ENCODE data around the gene UBA7.
A peak's percentile ranks its signal among the peaks of the same experiment; 100 is the strongest.
"Not testable (repeated sequence)": the region's sequence is repeated elsewhere in the genome, so short reads cannot be mapped to it uniquely, and the experiment has no call there.

The UBA7 gene, protein sequence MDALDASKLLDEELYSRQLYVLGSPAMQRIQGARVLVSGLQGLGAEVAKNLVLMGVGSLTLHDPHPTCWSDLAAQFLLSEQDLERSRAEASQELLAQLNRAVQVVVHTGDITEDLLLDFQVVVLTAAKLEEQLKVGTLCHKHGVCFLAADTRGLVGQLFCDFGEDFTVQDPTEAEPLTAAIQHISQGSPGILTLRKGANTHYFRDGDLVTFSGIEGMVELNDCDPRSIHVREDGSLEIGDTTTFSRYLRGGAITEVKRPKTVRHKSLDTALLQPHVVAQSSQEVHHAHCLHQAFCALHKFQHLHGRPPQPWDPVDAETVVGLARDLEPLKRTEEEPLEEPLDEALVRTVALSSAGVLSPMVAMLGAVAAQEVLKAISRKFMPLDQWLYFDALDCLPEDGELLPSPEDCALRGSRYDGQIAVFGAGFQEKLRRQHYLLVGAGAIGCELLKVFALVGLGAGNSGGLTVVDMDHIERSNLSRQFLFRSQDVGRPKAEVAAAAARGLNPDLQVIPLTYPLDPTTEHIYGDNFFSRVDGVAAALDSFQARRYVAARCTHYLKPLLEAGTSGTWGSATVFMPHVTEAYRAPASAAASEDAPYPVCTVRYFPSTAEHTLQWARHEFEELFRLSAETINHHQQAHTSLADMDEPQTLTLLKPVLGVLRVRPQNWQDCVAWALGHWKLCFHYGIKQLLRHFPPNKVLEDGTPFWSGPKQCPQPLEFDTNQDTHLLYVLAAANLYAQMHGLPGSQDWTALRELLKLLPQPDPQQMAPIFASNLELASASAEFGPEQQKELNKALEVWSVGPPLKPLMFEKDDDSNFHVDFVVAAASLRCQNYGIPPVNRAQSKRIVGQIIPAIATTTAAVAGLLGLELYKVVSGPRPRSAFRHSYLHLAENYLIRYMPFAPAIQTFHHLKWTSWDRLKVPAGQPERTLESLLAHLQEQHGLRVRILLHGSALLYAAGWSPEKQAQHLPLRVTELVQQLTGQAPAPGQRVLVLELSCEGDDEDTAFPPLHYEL

DNA sequence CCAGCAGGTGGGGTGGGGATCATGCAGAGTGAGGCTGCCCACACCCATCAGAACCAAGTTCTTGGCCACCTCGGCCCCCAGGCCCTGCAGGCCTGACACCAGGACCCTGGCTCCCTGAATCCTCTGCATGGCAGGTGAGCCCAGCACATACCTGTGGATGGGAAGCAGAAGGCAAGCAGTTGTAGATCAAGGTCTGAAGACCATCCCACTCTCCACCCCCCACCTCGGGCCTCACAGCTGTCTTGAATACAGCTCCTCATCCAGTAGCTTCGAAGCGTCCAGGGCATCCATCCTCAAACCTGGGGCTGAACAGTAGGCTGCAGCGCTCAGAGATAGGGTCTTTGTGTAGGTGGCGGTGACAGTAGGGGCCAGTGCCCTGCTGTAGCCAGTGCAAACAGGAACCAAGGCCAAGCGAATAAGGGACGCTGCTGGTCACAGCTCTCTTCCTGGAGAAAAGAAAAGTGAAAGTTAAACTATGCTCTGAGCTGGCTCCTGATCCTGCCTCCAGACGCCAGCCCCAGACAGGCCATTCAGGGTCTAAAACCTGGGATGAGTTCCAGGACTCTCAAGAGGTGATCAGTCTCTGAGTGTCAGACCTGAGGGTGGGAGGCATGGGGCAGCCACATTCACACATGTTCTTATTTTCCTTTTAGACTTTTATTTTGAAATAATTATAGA is at the start of gene UBA7:
TSS of gene UBA7 (minus strand) at position 457 of the 678 bp plus-strand sequence. CDS start at position 291, 166 bp downstream.
- peak; percentile 49 for DNase-seq

DNA sequence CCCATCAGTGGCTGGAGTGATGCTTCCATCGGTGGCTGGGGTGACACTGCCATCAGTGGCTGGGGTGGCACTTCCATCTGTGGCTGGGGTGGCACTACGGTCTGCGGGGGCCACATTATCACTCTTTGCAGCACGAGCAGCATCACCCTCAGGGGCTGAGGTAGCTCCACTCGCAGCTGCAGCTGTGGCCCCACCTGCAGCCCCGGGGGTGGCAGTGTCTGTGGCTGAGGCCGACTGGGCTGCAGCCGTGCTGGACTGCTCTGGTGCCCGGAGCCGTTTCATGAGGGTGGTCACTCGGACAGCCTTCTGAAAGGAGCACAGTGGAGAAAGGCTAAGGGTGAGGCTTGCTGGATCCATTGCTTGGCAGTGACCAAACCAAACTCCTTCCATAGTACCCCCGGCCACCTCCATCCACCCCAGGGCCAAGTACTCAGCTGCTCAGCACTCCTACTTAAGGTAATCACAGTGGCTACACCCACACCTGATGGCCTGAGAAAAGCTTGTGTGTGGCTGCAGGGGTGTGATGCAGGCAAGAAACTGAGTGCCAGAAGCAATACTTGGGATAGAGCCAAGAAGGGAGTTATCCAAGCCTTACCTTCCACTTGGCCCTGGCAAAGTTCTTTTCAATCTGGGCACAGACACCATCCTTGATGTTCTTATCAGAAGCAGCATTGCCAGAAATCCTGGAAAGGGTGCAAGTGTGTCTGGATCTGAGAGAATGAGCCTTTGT is 46.0 kb upstream of the UBA7 start:
- no peak for DNase-seq

DNA sequence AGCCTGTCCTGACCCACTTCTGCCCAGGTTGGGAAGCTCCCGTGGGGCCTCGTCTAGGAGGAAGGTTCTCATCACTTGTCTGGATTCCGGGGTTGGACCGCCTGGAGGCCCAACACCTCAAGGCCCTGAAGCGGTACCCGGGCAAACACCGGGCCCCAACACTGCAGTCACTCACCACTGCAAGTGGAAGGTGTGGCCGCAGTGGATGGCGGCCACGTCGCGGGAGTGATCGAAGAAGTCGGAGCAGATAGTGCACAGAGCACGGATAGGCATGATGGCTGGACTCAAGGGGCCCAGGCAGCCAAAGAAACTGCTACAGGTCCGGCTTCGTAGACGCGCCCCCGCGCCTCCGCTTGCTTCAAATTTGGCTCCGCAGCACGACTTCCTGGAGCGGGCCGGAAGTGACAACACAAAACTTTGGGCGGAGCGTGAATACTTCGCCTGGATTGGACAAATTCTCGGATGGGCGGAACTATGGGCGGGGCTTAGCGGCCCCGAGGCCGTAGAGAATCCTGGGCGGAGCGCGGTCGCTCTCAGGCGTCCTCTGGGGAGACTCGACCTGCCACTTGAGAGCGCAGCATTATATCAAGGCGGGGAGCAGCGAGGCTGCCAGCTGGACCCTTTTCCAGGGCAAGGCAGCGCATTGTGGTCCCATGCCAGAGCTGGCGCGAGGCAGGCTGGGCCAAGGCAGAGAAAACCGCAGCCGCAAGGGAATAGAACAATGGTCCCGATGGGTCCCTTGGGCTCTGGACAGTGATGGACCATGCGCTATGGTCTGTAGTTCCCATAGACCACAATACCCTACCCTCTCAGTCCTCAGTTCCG is 42.6 kb upstream of the UBA7 start, which contains the start of gene TRAIP:
TSS of gene TRAIP (minus strand) at position 384 of the 825 bp plus-strand sequence. CDS start at position 273, 111 bp downstream.
- peak; percentile 90 for DNase-seq

DNA sequence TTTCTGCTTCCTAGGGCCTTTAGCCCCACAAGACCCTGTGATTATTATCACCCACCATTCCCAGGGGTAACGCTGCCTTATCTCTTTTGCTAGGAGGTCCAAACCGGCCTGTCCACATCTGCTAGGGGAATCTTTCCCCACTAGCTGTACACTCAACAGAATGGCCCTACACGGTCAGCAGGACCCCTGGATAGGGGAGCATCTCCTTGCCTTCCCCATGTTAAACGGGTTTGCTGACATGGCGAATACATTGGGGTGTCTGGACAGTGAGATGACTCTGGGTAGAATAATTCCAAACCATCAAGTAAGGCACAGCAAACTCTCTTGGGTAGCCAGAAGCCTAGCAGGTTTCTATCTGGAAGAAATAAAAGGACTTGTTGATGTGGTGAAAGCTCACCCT is 41.9 kb upstream of the UBA7 start:
- no peak for DNase-seq

DNA sequence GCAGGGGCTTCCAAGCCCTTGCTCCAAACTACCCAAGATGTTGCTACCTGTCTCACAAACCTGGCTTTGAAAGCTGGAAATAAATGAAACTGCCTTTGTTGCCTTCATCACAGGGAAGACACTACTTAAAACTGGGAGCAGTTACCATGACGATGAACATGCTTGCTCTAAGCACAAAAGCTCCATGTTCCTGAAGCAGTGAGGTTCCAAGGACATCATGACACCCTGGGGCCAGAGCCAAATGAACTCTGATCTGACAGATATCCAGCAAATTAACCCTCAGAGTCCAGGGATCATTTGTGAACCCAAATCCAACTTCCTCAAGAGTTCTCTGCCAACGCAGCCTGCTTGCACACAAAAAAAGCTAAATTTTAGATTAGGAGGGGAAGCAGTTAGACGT is 31.9 kb upstream of the UBA7 start:
- no peak for DNase-seq

DNA sequence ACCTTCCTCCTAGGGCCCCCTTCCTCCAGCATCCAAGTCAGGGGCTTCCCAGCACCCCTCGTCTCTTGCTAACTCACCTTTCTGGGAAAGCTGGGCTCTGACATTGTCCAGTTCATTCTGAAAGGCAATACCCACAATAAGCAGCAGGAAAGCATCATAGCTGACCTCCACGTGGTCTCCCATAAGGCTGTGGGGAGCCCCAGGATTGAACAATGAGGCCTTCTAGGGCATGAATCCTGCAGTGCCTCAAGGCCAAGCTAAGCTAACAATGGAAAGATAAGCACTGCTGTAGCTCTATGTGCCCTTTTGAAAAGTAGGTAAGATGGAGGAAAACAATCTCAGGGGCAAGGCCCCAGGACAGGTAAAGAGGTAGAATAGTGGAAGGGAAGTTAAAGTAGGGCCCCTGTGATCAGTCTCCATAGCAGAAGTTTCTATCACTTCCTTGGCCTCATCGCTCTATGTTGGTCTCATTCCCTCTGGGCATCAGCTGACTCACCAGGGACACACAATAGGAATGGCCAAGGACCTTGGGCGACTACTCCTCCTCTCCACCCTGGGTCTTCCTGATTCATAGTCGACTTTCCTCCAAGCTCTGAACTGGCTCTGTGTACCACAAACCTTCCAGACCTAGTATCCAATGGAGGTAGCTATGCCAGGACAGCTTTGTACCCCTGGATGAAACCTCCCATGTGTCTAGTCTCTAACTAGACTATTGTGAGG is 30.9 kb upstream of the UBA7 start:
- DNase-seq: no peak

DNA sequence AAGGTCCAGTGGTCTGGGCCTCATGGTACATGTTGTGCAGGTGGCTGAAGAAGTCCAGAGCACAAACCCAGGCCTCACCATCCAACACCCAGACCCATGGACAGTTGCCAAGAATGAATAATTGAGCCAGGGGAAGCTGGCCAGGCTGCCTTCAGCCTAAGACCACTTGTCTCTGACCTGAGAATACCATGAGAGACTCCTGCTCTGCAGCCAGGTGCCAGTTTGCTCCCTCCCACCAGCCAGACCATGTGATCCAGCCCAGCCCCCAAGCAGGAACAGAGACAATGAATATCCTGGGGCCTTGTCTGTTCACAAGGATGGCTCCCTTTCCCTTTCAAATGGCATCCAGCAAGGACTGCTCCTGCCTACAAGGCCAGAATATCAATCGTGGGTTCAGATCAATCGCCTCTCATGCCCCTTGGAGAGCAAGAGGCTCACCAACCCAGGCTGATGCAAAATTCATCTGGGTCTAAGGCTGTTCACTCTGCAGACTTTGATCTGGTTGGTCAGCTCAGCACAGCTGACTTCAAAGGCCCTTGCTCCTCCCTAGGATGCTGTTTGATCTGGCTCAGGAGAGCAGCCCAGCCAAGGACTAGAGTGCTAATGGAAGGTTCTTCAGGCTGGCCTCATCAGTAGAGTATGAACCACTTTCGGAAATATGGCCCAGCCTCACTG is 29.2 kb upstream of the UBA7 start:
- no peak for DNase-seq

DNA sequence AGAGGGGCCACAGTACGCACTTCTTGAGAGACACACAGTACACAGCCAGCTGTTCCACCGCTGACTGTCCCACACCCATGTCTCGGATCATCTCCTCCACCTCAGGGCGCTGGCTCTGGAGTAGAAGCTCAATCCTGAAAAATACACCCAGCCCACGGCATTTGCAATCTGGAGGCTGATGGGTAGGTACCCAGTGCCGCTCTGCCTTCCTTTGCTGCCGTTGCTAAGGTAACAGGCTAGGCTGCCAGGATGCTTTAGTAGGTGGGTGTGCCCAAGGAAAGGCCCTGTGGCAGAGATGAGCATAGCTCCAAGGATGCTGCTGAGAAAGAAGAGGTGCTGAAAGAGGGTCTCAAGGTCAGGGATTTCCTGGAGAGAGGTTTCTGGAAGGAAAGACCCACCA is 28.1 kb upstream of the UBA7 start:
- no peak for DNase-seq

DNA sequence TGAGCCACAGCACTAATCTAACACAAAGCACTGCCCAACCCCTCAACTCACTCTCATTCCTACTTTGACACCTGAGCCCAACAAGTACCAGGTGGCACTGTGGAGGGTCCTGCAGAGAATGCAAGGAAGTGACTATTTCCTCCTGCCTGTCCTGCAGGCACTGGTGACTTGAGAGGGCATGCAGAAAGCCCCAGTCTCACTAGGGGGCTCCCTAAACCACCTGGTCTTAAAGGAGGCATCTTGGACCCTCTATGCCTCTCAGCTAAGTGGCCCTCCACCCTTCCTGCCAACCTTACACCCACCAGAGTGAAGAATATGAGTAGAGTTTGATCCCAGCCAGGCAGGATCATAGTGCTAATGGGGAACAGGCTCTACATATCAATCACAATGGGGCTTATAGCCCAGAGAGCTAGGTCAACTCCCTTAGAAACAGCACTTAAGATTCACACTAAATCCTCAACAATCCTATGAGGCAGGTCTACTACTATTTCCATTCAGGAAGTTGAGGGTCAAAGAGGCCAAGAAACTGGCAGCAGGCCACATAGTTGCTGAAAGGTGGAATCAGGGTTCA is 27.5 kb upstream of the UBA7 start:
- DNase-seq: no peak

DNA sequence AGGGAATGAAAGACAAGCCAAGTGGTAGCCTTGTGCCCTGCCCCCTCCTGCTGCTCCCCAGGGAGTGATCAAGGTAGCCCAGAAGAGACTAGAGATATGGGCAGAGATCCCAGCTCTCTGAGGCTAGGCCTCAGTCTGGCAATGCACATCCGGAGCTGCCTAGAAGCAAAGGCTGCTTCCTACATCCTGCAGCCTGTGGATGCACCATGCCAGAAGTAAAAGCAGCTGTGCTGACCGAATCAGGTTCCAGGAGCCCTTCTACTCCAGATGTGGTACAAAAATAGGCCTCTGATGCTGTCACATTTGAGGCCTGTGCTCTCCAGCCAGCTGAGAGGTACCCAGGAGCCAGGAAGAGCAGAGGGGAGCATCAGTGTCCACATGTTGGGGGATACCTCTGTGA is 26.6 kb upstream of the UBA7 start:
- DNase-seq: no peak

DNA sequence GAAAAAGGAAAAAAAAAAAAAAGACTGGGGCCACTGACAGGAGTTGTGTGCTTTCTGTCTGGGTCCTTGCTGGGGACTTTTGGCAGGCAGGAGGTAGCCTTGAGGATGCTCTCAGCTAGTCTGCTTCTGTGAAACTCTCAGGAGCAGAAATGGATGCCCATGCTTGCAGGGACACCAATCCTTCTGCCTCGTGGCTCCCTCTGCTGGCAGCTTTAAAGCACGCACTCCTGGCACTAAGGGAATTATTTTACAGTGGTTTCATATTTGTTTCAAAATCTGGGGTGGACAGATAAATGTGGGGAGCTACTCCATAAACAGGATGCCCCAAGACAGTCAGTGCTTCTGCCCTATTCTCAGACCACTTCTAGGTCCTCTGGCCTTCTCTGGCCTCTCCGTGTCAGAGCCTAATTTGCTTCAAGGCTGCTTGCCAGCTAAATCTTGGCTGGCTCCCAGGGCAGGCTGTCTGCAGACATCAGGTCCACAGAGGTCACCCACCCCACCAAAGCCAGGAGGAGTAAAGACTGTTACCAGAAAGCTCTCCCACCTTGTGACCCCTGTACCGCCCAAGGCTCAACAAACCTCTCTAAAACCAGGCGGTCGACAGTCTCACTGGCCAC is 25.5 kb upstream of the UBA7 start:
- peak; percentile 83 for DNase-seq

DNA sequence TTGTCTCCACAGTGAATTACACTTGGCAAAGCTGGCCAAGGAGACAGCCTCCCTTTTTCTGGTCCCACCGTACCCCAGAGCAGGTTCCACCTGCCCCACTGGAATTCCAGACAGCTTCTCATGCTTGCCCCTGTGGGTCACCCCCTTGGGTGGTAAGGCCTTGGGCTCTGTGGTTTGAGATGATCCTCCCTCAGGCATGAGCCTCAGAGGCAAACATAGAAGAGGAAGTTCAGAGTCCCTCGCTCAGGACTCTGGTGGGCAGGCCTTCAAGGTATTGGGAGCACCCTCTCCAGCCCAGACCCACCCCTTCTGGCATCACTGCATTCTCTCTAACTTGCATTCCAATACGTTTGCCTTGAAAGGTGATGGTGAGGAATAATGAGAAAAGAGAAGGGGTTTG is 17.6 kb upstream of the UBA7 start:
- no peak for DNase-seq

DNA sequence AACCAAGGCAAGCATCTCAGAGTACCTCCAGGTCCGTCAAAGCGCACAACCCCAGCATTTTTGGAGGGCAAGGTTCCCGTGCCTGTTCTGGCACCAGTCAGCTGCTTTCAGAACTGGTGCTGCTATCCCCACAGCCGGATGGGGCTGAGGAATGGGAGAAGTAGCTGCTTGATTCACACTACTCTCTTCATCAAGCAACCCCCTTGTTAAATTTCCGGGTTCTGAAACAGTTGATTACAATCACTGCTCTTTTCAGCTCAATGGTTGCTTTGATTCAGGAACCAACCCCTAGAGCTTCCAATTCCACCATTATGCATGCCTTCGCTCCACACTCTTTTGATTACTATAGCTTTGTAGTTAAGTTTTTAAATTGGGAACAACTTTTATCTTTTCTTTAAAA is 12.3 kb upstream of the UBA7 start:
- no peak for DNase-seq

DNA sequence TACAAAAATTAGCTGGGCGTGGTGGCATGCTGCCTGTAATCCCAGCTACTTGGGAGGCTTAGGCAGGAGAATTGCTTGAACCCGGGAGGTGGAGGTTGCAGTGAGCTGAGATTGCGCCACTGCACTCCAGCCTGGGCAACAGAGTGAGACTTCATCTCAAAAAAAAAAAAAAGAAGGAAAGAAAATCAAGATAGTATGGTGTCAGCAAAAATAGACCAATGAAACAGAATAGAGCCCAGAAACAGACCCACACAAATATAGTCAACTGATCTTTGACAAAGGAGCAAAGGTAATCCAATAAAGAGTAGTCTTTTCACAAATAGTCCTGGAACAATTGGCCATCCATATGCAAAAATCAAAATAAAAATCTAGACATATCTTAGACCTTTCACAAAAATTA is 9.4 kb upstream of the UBA7 start:
- DNase-seq: not testable (repeated sequence)

DNA sequence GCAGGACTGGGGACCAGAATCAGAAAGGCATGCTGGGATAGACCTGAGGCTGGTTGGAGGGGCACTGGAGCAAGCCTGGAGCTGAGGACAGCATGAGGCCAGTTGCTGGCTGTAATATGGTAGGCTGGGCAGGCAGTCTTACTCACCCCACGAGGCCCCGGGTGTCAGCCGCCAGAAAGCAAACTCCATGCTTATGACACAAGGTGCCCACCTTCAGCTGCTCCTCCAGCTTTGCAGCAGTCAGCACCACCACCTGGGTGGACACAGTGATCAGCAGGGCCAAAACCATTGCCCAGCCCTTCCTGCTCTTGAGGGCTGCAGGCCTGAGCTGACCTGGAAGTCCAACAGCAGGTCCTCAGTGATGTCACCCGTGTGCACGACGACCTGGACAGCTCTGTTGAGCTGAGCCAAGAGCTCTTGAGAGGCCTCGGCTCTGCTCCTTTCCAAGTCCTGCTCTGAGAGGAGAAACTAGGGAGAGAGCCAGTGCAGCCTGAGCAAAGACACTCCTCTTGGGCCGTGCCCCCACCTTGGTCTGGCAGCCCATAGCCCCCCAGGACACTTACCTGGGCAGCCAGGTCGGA is 747 bp downstream of the UBA7 start:
- no peak for DNase-seq

DNA sequence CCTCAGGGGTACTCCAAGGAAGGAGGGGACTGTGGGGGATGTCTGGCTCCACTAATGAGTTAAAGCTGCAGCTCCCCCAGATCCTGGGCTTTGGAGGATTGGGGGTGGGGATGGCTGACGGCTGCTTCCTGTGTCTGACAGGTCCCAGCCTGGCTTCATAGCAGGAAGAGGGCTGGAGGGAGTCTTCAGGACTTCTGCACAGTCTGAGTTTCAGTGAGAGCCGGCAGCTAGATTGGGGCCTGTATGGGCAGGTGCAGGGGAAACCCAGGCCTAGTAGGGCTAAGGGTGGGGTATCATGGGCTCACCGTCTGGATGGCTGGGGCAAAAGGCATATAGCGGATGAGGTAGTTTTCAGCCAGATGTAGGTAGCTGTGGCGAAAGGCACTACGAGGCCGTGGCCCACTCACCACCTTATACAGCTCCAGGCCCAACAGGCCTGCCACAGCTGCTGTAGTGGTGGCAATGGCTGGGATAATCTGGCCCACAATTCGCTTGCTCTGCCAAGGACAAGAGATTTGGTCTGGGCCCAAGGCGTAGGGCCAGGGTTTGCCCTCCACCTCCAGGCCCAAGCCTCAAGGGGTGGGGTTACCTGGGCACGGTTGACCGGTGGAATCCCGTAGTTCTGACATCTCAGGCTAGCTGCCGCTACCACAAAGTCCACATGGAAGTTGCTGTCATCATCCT is 6.2 kb downstream of the UBA7 start:
- no peak for DNase-seq

DNA sequence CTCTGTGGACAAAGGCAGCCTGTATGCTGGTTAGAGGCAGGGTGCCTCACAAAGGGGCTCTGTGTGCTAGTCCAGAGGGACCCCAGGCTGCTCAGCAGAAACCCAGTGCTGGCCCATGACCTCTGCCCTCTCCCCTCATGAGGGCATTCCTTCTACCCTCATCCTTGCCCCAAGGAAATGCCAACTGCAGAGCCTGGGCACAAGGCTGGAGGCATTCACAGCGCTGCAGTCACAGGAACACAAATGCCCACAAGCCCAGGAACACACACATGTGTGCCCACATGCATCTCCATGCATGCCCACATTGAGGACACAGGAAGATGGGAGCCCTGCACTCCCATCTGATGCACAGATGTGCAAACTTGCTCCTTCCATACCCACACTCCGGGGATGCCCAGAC is 6.9 kb downstream of the UBA7 start:
- DNase-seq: no peak

Data from CD4-positive, alpha-beta T cell treated with Interleukin-4 for 4 hours (primary cell).